HL-60 (cell line): Measurements from ENCODE around the gene SRRM5.

ENCODE experiments used
- DNase-seq, 2 experiments: peaks; one replicate each; pipeline ENCODE4 v3.0.0-alpha.2; 2010 to 2020; ENCODE audit warnings: low read depth in 1 of 2, low spot score in 1 of 2
- H3K27ac ChIP-seq: fragments of 250-450 bp; sonication (Bioruptor Pico); replicated peaks from 2 replicates; pipeline ENCODE4 v1.5.1; 2020; ENCODE audit warnings: mild to moderate bottlenecking, moderate library complexity
- H3K27me3 ChIP-seq: fragments of 250-450 bp; sonication (Bioruptor Pico); 2 replicates; pipeline ENCODE4 v1.5.1; 2021; ENCODE audit warnings: mild to moderate bottlenecking, moderate library complexity; ENCODE audit not compliant: insufficient read depth, poor library complexity, severe bottlenecking
- H3K4me3 ChIP-seq: replicated peaks from 2 replicates; pipeline ENCODE4 v1.5.1; 2011; ENCODE audit warnings: mild to moderate bottlenecking, control low read depth, low read length; ENCODE audit not compliant: insufficient read depth
- GABPA ChIP-seq: IDR thresholded peaks from 2 replicates; pipeline ENCODE4 v1.6.1; 2012; ENCODE audit warnings: low read depth
- POLR2AphosphoS5 ChIP-seq: IDR thresholded peaks from 2 replicates; pipeline ENCODE4 v1.6.1; 2012; ENCODE audit warnings: low read depth
- SPI1 ChIP-seq: IDR thresholded peaks from 2 replicates; pipeline ENCODE4 v1.6.1; 2012; ENCODE audit warnings: low read depth, mild to moderate bottlenecking, borderline replicate concordance
- TF ChIP-seq, protein P1 (sequence below): IDR thresholded peaks from 2 replicates; pipeline ENCODE4 v1.6.1; 2012; ENCODE audit warnings: low read depth; ENCODE audit not compliant: insufficient replicate concordance
- TF ChIP-seq, protein P2 (sequence below): IDR thresholded peaks from one replicate; pipeline ENCODE4 v1.5.1; 2011; ENCODE audit warnings: low read length, control low read depth, inconsistent platforms; ENCODE audit not compliant: insufficient read depth

SRRM5 gene

DNA sequence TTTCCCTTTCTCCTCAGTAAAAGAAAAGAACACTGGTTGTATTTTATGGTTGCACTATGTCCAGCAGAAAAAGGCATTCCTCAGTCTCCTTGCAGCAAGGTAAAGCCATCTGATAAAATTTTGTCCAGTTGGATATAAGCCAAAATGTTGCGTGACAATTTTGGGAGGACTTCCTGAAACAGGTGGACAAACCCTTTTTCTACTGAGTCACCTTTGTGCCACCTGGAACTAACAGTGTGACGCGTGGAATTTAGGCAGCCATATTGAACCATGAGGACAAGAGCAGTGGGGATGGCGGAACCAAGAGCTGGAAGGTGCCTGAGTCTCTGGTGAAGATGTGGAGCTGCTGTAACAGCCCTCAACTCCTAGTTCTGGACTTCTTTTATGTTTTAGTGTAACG is 19.6 kb downstream of the SRRM5 start:
- Histone ChIP-seq H3K27ac (no peak overlapping the region), H3K27me3 (peaks cover 6% of the 10 kb centered on the region), H3K4me3 (no peak overlapping the region)
- DNase-seq, result no peak
- TF ChIP-seq GABPA, result no peak
- TF ChIP-seq, protein P1, sequence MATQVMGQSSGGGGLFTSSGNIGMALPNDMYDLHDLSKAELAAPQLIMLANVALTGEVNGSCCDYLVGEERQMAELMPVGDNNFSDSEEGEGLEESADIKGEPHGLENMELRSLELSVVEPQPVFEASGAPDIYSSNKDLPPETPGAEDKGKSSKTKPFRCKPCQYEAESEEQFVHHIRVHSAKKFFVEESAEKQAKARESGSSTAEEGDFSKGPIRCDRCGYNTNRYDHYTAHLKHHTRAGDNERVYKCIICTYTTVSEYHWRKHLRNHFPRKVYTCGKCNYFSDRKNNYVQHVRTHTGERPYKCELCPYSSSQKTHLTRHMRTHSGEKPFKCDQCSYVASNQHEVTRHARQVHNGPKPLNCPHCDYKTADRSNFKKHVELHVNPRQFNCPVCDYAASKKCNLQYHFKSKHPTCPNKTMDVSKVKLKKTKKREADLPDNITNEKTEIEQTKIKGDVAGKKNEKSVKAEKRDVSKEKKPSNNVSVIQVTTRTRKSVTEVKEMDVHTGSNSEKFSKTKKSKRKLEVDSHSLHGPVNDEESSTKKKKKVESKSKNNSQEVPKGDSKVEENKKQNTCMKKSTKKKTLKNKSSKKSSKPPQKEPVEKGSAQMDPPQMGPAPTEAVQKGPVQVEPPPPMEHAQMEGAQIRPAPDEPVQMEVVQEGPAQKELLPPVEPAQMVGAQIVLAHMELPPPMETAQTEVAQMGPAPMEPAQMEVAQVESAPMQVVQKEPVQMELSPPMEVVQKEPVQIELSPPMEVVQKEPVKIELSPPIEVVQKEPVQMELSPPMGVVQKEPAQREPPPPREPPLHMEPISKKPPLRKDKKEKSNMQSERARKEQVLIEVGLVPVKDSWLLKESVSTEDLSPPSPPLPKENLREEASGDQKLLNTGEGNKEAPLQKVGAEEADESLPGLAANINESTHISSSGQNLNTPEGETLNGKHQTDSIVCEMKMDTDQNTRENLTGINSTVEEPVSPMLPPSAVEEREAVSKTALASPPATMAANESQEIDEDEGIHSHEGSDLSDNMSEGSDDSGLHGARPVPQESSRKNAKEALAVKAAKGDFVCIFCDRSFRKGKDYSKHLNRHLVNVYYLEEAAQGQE, result no peak
- TF ChIP-seq SPI1, result no peak
- TF ChIP-seq, protein P2, sequence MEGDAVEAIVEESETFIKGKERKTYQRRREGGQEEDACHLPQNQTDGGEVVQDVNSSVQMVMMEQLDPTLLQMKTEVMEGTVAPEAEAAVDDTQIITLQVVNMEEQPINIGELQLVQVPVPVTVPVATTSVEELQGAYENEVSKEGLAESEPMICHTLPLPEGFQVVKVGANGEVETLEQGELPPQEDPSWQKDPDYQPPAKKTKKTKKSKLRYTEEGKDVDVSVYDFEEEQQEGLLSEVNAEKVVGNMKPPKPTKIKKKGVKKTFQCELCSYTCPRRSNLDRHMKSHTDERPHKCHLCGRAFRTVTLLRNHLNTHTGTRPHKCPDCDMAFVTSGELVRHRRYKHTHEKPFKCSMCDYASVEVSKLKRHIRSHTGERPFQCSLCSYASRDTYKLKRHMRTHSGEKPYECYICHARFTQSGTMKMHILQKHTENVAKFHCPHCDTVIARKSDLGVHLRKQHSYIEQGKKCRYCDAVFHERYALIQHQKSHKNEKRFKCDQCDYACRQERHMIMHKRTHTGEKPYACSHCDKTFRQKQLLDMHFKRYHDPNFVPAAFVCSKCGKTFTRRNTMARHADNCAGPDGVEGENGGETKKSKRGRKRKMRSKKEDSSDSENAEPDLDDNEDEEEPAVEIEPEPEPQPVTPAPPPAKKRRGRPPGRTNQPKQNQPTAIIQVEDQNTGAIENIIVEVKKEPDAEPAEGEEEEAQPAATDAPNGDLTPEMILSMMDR, result no peak
- no peak for TF ChIP-seq POLR2AphosphoS5

DNA sequence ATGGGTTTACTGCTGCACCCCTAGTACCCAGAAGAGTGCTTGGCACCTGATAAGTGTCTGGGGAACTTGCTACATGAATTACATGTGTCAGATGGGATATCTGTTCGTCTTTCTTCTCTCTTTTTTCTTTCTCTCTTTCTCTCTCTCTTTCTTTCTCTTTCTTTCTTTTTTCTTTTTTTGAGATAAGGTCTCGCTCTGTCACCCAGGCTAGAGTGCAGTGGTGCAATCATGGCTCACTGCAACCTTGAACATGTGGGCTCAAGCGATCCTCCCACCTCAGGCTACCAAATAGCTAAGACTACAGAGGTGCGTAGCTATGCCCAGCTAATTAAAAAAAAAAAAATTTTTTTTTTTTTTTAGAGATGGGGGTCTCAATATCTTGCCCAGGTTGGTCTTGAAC is 21.6 kb downstream of the SRRM5 start:
- no peak overlapping the region for H3K4me3 ChIP-seq
- H3K27ac ChIP-seq, result no peak overlapping the region
- DNase-seq, result no peak
- TF ChIP-seq, protein P1, result no peak
- TF ChIP-seq, protein P2, result no peak
- no peak for TF ChIP-seq GABPA
- no peak for TF ChIP-seq SPI1
- no peak for TF ChIP-seq POLR2AphosphoS5
- H3K27me3 ChIP-seq, result peaks cover 20% of the 10 kb centered on the region

DNA sequence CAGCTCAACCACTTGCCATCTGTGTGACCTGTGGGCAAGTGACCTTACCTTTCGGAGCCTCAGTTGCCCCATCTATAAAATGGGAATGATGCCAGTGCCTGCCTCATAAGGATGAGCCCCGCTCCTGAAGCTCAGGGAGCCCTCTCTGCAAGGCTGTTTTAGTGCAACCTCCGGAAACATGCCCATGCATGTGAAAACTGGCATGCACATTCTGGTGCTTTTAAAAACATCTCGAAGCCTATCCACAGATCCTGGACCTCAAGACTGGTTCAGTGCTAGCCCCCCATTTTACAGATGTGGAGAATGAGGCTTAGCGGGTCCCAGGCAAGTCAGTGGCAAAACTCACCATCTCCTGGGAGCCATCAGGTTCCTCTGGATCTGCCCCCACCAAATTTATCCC is 22.2 kb downstream of the SRRM5 start:
- Histone ChIP-seq H3K27ac (no peak overlapping the region), H3K27me3 (peaks cover 25% of the 10 kb centered on the region), H3K4me3 (no peak overlapping the region)
- DNase-seq, result no peak
- TF ChIP-seq, protein P2, result no peak
- TF ChIP-seq GABPA (no peak), POLR2AphosphoS5 (no peak), SPI1 (no peak)
- TF ChIP-seq, protein P1, result no peak
